Right cardiac atrium (tissue), 5 donors: ENCODE results near the gene ZDHHC19. TPM values are rescaled to one million over a fixed set of nuclear protein-coding genes. Genes with fewer than 3 reads are reported as not detected.
A peak's percentile ranks its signal among the peaks of the same experiment; 100 is the strongest.
"Not testable (repeated sequence)": the region's sequence is repeated elsewhere in the genome, so short reads cannot be mapped to it uniquely, and the experiment has no call there.

Experiments
- ATAC-seq, 2 donors: fragments of 200-7000 bp; cut with Tn5 transposase; one replicate each; pipeline versions ENCODE4 v1.8.0 to v1.9.1; 2020; ENCODE audit warnings: moderate library complexity in 2 of 2, mild to moderate bottlenecking in 1 of 2
- DNase-seq, 3 donors: peaks; one replicate each; pipeline ENCODE4 v3.0.0-alpha.2; 2020
- H3K27ac ChIP-seq: one replicate; pipeline ENCODE4 v1.5.1; 2013; ENCODE audit warnings: mild to moderate bottlenecking, low read length, control low read depth, moderate library complexity
- H3K27me3 ChIP-seq: one replicate; pipeline ENCODE4 v1.6.1; 2013; ENCODE audit not compliant: control insufficient read depth, insufficient read depth
- H3K4me1 ChIP-seq: one replicate; pipeline ENCODE4 v1.6.1; 2013; ENCODE audit warnings: low read length; ENCODE audit not compliant: control insufficient read depth, insufficient read depth
- H3K4me3 ChIP-seq: one replicate; pipeline ENCODE4 v1.5.1; 2013; ENCODE audit warnings: low read length, control low read depth
- H3K9me3 ChIP-seq: one replicate; pipeline ENCODE4 v1.6.1; 2013; ENCODE audit warnings: low read length; ENCODE audit not compliant: control insufficient read depth
- WGBS: extraction: QIAGEN DNeasy Blood & Tissue Kit; methylation state at CpG from one replicate; pipeline ENCODE4 v1.1.7; 2013; 5-methylcytosine and 5-hydroxymethylcytosine counted together
- intact Hi-C, 4 donors: fragments of 100-400 bp; cut with DNase I; formaldehyde crosslinking; loops; one replicate each; pipeline versions ENCODE4 v1.11.0 to v1.14.0; 2022 to 2023
- long read RNA-seq, 4 donors: library from polyadenylated mRNA; unstranded; transcript quantifications; one replicate each; pipeline ENCODE4 v2.0.0, GENCODE V29; 2020 to 2021
- polyA plus RNA-seq: library from polyadenylated mRNA; stranded (reverse); fragments of 200-250 nt; gene quantifications from one replicate; pipeline ENCODE4 v1.2.3, GENCODE V29; 2013
- total RNA-seq, 4 donors: library from RNA; stranded (reverse); fragmentation: NEBNext Ultra II Directional; extraction: Animal tissue kit (Norgen Biotek cat#: 25700); gene quantifications; one replicate each; pipeline ENCODE4 v1.2.1, GENCODE V29; 2021
- donor health status: healthy with polysubstance abuse.
- donor health status: DM: no; HTN: yes; CAD: no.
- donor health status: DM: no; HTN: no; CAD: no.
- donor health status: DM: no; HTN: yes; CAD: no; lungs with severe emphysema.
- donor health status: DM: yes; HTN: yes; CAD: no.

The ZDHHC19 gene, protein sequence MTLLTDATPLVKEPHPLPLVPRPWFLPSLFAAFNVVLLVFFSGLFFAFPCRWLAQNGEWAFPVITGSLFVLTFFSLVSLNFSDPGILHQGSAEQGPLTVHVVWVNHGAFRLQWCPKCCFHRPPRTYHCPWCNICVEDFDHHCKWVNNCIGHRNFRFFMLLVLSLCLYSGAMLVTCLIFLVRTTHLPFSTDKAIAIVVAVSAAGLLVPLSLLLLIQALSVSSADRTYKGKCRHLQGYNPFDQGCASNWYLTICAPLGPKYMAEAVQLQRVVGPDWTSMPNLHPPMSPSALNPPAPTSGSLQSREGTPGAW
- total RNA-seq = not detected
- polyA plus RNA-seq = 1.9 TPM
- long read RNA-seq, donor 1 = 0 reads
- long read RNA-seq, donor 2 = 0 reads
- long read RNA-seq, donor 3 = 0 reads
- long read RNA-seq, donor 4 = 0 reads

DNA sequence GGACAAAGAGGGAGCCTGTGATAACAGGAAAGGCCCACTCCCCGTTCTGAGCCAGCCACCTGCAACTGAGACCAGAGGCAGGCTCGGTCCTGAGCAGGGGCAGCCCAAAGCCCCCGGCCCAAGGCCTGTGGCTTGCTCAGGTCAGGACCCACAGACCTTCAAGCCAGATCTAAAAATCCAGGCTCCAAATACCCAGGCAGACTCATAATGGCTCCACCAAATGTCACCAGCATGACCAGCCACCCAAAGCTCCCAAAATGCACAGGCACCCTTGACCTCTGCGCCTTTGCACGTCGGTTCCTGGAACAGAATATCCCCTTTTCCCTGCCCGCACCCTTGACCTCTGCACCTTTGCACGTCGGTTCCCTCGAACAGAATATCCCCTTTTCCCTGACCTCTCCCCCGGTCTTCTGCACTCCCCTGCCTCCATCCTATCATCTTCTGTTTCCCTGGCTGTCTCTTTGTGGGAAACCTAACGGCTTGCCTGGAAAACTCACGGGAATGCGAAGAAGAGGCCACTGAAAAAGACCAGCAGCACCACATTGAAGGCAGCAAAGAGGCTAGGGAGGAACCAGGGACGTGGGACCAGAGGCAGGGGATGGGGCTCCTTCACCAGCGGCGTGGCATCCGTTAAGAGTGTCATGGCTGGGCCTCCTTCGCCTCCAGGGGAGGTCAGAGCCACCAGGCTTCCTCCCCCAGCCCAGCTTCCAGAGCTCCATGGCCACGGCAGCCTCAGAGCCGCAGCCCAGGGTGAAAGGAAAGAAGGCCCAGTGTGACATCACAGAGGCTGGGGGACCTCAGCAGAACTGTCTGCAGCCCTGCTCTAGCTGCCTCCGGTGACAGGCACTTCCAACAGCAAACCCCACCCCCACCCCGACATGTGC, at the start of gene ZDHHC19:
Gene ZDHHC19 (minus strand): TSS at position 728 of the 884 bp plus-strand sequence. CDS start 85 bp downstream, at position 643.
- intact Hi-C loops = no loop called here
- DNase-seq = peak in 1 of 3 donors; percentile 41

DNA sequence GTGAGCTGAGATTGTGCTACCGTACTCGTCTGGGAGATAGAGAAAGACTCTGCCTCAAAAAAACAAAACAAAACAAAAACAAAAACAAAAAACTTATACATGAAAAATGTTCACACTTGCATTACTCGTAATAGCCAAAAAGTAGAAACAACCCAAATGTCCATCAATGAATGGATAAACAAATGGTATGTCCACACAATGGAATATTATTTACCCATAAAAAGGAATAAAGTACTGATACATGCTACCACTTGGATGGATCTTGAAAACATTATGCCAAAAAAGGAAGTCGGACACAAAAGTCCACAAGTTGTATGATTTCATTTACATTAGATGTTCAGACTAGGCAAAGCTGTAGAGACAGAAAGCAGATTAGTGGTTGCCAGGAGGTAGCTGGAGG, 49.6 kb upstream of the ZDHHC19 start:
- 99% methylated on average over 4 of the region's 4 CpGs for WGBS
- Histone ChIP-seq H3K27me3 (no peaks in the 10 kb centered on the region), H3K4me1 (no peaks in the 10 kb centered on the region), H3K4me3 (no peak overlapping the region), H3K27ac (no peak overlapping the region), H3K9me3 (no peaks in the 10 kb centered on the region)
- intact Hi-C loops = loop anchor here in 1 of 4 donors (10.0 kb wide), 1 partner anchor 254 kb away; the partner anchor contains the start of gene SMCO1
- no peak for ATAC-seq
- DNase-seq = no peak

More for the DNA sequence above, at the start of gene ZDHHC19:
- no peak within 1 kb of the TSS for H3K27ac ChIP-seq
- no peak within 1 kb of the TSS for H3K4me3 ChIP-seq
- no peaks in the 10 kb centered on the region for H3K4me1 ChIP-seq
- H3K27me3 ChIP-seq = no peaks in the 10 kb centered on the region
- no peaks in the 10 kb centered on the region for H3K9me3 ChIP-seq
- no peak for ATAC-seq
- WGBS = 61% methylated on average over 23 of the region's 23 CpGs

DNA sequence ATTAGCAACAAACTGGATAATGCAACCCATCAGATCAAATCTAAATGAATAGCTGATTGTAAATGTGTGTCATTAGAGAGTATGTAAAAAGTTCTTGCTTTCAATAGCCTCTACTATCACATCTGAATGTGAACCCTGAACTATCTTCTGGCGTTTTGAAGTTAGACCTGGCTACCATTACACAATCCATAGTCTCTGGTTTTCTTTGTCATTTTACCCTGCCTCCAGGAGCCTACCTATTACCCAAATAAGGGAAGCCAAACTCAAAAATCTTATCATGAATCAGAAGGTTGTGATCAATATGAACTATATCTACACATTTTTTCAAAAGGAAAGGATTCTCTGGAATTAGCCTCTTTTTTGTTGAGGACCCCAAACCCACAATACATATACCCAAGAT, 44.6 kb upstream of the ZDHHC19 start:
- H3K4me1 ChIP-seq = no peaks in the 10 kb centered on the region
- no peaks in the 10 kb centered on the region for H3K9me3 ChIP-seq
- H3K4me3 ChIP-seq = no peak overlapping the region
- H3K27me3 ChIP-seq = no peaks in the 10 kb centered on the region
- ATAC-seq = no peak
- DNase-seq = no peak
- intact Hi-C loops = loop anchor here in 1 of 4 donors (10.0 kb wide), 1 partner anchor 259 kb away; the partner anchor contains the start of gene SMCO1
- 75% methylated on average over 1 of the region's 1 CpG for WGBS
- H3K27ac ChIP-seq = no peak overlapping the region

DNA sequence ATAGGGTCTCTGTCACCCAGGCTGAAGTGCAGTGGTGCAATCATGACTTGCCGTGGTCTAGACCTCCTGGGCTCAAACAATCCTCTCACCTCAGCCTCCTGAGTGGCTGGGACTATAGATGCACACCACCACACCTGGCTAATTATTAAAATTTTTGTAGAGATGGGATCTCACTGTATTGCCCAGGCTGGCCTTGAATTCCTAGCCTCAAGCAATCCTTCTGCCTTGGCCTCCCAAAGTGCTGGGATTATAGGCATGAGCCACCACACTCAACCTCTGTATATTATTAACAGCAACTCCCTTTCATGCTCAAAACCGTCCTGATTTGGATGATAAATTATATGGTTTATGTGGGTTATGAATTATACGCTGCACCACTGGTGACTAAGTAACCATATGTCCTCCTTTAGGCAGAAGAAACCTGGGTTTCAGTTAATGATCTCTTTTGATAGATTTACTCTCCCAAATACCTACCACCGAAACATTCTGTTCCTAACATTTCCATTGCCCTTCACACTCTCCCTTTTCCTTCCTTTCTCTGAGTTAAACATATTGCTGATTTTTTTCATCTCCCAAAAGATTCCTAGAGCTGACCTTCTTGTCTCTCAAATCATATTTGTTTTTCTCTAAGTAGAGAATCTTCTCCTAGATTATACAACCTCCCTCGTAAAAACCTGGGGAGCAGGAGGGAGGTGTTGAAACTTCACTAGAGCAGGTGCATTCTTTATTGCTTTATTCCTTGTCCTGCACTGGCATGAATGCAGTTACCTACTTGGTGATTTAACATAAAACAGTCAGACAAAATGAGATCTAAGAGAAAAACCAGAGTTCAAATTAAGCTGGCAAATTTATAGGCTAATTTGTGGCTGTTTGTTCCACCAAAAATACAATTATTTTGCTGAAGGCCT, 43.4 kb upstream of the ZDHHC19 start:
- 83% methylated on average over 5 of the region's 5 CpGs for WGBS

DNA sequence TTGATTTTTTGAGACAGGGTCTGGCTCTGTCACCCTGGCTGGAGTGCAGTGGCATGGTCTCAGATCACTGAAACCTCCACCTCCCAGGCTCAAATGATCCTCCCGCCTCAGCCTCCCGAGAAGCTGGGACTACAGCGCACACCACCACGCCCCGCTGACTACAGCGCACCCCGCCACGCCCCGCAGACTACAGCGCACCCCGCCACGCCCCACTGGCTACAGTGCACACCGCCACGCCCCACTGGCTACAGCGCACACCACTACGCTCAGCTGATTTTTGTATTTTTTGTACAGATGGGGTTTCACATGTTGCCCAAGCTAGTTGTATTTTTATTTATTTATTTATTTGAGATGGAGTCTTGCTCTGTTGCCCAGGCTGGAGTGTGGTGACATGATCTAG, 40.7 kb upstream of the ZDHHC19 start:
- Histone ChIP-seq H3K4me3 (no peak overlapping the region), H3K9me3 (no peaks in the 10 kb centered on the region), H3K27ac (no peak overlapping the region), H3K27me3 (no peaks in the 10 kb centered on the region), H3K4me1 (no peaks in the 10 kb centered on the region)
- peak in 1 of 2 donors; percentile 58 for ATAC-seq
- 98% methylated on average over 16 of the region's 16 CpGs for whole genome bisulfite sequencing
- intact Hi-C loops = loop anchor here in 2 of 4 donors (5.0 to 10.0 kb wide), 2 partner anchors 263 to 270 kb away; partner anchors contain the start of gene SMCO1 (in 1 of the 2)
- no peak for DNase-seq

More for the DNA sequence above, 43.4 kb upstream of the ZDHHC19 start:
- no peak overlapping the region for H3K4me3 ChIP-seq
- H3K4me1 ChIP-seq = no peaks in the 10 kb centered on the region
- ATAC-seq (no peak), DNase-seq (no peak)
- intact Hi-C loops = loop anchor here in 2 of 4 donors (5.0 to 10.0 kb wide), 2 partner anchors 260 to 268 kb away; partner anchors contain the start of gene SMCO1 (in 1 of the 2)
- H3K9me3 ChIP-seq = no peaks in the 10 kb centered on the region
- no peaks in the 10 kb centered on the region for H3K27me3 ChIP-seq
- H3K27ac ChIP-seq = no peak overlapping the region

DNA sequence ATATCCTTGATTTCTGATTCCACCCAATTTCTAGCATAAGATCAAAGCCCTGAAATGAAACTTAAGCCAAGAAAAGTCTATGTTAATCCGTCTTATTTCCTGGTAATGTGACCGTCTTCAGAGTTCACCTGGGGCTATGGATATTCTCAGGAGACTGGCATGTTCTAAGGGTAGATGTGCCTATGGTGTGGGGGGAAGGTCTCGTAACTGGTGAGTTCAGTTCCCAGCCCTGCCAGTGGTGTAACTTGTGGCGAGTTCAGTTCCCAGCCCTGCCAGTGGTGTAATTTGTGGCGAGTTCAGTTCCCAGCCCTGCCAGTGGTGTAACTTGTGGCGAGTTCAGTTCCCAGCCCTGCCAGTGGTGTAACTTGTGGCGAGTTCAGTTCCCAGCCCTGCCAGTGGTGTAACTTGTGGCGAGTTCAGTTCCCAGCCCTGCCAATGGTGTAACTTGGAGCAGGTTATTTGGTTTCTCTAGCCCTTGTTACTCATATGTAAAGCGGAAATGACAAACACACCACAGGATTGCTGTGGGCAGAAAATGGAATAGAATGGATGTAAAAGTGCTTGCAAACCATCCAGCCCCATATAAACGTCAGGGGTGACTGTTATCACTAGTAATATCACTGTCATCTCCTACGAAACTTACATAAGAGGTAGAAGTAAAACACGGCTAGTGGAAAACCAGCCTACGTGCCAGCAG, 35.6 kb upstream of the ZDHHC19 start:
- intact Hi-C loops = no loop called here
- 86% methylated on average over 13 of the region's 13 CpGs for WGBS
- no peak overlapping the region for H3K27ac ChIP-seq
- no peaks in the 10 kb centered on the region for H3K4me1 ChIP-seq
- H3K4me3 ChIP-seq = no peak overlapping the region
- no peaks in the 10 kb centered on the region for H3K27me3 ChIP-seq
- ATAC-seq (no peak), DNase-seq (no peak)
- H3K9me3 ChIP-seq = no peaks in the 10 kb centered on the region

DNA sequence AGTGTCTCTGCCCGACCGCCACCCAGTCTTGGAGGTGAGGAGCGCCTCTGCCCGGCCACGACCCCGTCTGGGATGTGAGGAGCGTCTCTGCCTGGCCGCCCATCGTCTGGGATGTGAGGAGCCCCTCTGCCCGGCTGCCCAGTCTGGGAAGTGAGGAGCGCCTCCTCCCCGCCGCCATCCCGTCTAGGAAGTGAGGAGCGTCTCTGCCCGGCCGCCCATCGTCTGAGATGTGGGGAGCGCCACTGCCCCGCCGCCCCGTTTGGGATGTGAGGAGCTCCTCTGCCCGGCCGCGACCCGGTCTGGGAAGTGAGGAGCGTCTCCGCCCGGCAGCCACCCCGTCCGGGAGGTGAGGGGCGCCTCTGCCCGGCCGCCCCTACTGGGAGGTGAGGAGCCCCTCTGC, 33.0 kb upstream of the ZDHHC19 start:
- H3K27me3 ChIP-seq, H3K4me3 ChIP-seq, H3K9me3 ChIP-seq, H3K27ac ChIP-seq, intact Hi-C loops, ATAC-seq, H3K4me1 ChIP-seq: not testable (repeated sequence)
- WGBS = 98% methylated on average over 34 of the region's 34 CpGs
- peak in 1 of 3 donors; percentile 63 for DNase-seq

DNA sequence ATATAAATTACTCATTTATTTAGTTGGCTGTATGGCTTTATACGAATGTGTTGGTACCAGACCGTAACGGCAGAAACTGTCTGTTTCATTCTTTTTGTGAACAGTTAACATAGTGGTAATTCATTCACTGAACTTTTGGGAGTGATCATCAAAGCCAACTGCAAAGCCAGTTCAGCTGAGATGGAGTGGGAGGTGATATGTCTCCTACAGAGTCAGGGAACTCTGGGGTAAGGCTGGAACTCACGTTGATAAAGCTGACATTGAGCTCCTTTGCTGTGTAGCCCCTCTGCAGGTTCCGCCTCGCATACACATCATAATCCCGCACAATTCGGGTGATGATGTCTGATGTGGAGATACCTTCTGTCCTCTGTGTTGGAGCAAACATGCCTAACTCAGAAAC, 30.5 kb upstream of the ZDHHC19 start:
- Histone ChIP-seq H3K27ac (no peak overlapping the region), H3K9me3 (no peaks in the 10 kb centered on the region), H3K4me1 (no peaks in the 10 kb centered on the region), H3K27me3 (no peaks in the 10 kb centered on the region), H3K4me3 (no peak overlapping the region)
- ATAC-seq (no peak), DNase-seq (no peak)
- WGBS = 88% methylated on average over 8 of the region's 8 CpGs
- intact Hi-C loops = no loop called here

DNA sequence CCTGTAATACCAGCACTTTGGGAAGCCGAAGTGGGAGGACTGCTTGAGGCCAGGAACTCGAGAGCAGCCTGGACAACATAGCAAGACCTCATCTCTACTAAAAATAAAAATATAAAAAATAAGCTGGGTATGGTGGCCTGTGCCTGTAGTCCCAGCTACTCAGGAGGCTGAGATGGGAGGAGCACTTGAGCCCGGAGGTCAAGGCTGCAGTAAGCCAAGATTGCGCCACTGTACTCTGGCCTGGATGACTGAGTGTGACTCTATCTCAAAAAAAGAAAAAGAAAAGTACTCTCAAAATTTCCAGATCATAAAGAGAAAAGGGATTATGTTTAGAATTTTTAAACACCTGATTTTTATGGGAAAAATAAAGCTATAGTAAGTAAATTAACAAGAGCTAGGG, 29.2 kb upstream of the ZDHHC19 start:
- H3K4me3 ChIP-seq = no peak overlapping the region
- intact Hi-C loops = no loop called here
- DNase-seq (no peak), ATAC-seq (no peak)
- WGBS = 80% methylated on average over 4 of the region's 4 CpGs
- no peak overlapping the region for H3K27ac ChIP-seq
- no peaks in the 10 kb centered on the region for H3K27me3 ChIP-seq
- H3K4me1 ChIP-seq = no peaks in the 10 kb centered on the region
- no peaks in the 10 kb centered on the region for H3K9me3 ChIP-seq
